Measurements from ENCODE around the gene LMTK3. TPM values are rescaled to one million over a fixed set of nuclear protein-coding genes. Genes with fewer than 3 reads are reported as not detected.

The LMTK3 gene, protein sequence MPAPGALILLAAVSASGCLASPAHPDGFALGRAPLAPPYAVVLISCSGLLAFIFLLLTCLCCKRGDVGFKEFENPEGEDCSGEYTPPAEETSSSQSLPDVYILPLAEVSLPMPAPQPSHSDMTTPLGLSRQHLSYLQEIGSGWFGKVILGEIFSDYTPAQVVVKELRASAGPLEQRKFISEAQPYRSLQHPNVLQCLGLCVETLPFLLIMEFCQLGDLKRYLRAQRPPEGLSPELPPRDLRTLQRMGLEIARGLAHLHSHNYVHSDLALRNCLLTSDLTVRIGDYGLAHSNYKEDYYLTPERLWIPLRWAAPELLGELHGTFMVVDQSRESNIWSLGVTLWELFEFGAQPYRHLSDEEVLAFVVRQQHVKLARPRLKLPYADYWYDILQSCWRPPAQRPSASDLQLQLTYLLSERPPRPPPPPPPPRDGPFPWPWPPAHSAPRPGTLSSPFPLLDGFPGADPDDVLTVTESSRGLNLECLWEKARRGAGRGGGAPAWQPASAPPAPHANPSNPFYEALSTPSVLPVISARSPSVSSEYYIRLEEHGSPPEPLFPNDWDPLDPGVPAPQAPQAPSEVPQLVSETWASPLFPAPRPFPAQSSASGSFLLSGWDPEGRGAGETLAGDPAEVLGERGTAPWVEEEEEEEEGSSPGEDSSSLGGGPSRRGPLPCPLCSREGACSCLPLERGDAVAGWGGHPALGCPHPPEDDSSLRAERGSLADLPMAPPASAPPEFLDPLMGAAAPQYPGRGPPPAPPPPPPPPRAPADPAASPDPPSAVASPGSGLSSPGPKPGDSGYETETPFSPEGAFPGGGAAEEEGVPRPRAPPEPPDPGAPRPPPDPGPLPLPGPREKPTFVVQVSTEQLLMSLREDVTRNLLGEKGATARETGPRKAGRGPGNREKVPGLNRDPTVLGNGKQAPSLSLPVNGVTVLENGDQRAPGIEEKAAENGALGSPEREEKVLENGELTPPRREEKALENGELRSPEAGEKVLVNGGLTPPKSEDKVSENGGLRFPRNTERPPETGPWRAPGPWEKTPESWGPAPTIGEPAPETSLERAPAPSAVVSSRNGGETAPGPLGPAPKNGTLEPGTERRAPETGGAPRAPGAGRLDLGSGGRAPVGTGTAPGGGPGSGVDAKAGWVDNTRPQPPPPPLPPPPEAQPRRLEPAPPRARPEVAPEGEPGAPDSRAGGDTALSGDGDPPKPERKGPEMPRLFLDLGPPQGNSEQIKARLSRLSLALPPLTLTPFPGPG (N-terminal part only)
- 0.32 and 0.43 TPM in 2 replicates for total RNA-seq

DNA sequence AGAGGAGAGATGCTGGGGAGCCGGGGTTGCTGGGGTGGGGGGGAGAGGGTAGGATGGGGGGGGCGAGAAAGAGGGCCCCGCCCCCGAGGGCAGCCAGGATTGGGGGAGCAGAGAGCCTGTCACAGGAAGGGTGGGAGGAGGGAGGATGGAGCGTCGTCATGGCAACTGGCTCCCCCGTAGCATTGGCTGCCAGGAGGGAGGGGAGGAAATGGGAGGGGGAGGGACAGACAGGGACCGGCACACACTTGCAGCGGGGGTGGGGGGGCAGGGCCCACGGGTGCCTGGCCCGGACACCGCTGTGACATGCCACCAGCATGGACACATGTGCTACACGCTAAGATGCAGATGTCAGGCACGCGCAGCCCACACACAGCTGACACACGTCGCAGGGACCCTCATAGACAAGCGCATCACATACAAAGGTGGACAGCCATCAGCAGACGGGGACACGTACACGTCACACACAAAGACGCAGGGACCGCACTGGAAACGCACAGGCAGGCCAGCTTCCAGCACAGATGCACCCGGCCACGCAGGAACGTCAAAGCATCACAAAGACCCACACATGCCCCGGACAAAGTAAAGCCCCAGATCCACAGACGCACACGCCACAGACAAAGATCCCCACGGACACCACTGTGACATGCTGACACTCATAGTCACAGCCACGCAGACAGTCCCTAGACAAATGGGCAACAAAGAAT, at the start of gene LMTK3:
TSS of gene LMTK3 (minus strand) at position 36 of the 704 bp plus-strand sequence. CDS start 259 bp downstream, outside the sequence.
- DNase-seq (ENCODE audit: low read depth), result no peak
- TF ChIP-seq, protein P1, sequence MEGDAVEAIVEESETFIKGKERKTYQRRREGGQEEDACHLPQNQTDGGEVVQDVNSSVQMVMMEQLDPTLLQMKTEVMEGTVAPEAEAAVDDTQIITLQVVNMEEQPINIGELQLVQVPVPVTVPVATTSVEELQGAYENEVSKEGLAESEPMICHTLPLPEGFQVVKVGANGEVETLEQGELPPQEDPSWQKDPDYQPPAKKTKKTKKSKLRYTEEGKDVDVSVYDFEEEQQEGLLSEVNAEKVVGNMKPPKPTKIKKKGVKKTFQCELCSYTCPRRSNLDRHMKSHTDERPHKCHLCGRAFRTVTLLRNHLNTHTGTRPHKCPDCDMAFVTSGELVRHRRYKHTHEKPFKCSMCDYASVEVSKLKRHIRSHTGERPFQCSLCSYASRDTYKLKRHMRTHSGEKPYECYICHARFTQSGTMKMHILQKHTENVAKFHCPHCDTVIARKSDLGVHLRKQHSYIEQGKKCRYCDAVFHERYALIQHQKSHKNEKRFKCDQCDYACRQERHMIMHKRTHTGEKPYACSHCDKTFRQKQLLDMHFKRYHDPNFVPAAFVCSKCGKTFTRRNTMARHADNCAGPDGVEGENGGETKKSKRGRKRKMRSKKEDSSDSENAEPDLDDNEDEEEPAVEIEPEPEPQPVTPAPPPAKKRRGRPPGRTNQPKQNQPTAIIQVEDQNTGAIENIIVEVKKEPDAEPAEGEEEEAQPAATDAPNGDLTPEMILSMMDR (IDR thresholded peaks at IDR 0.05; ENCODE audit: insufficient read depth, low read depth, low read length), result no peak
- no peak within 1 kb of the TSS for H3K4me3 ChIP-seq (ENCODE audit: low read depth, low read length)

DNA sequence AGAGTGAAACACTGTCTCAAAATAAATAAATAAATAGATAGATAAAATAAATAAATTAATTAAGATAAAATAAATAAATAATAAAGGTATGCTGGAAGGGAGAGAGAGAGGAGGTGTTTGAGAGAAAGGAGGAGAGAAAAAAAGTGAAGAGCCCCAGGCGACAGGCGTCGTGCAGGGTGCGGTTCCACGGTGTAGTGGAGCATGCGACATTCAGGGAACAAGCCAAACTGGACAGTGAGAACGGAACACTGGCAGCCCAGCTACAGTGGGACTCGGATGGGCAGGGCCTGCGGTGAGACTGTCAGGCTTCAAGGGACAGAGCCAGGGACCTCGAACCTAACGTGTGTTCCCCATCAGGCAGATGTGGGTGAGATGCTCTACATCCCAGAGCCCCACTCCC, 49.8 kb upstream of the LMTK3 start:
- no peak for DNase-seq (ENCODE audit: low read depth)
- H3K4me3 ChIP-seq (ENCODE audit: low read depth, low read length), result no peak overlapping the region

DNA sequence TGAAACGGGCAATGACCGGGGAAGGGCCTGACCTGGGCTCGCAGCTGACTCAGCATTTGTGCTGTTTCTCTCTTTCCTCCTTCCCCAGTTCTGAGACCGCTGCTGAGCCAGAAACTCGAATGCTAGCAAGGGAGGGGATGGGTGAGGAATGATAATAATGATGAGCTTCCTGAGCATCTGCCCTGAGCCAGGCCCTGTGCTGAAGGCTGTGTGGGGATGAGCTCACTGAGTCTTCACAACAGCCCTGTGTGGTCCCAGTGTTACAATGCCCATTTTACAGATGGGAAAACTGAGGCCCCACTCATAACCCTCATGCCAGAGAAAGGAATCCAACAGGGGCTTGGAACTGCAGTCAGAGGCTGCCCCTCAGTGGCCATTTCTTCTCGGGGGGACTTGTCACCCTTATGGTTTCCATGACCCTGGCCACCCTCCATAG, 48.5 kb upstream of the LMTK3 start:
- peak; percentile 23 for DNase-seq (ENCODE audit: low read depth)
- no peak overlapping the region for H3K4me3 ChIP-seq (ENCODE audit: low read depth, low read length)
- TF ChIP-seq, protein P1 (IDR thresholded peaks at IDR 0.05; ENCODE audit: insufficient read depth, low read depth, low read length), result peak; percentile 7

More for the DNA sequence above, 49.8 kb upstream of the LMTK3 start:
- TF ChIP-seq, protein P1 (IDR thresholded peaks at IDR 0.05; ENCODE audit: insufficient read depth, low read depth, low read length), result no peak

DNA sequence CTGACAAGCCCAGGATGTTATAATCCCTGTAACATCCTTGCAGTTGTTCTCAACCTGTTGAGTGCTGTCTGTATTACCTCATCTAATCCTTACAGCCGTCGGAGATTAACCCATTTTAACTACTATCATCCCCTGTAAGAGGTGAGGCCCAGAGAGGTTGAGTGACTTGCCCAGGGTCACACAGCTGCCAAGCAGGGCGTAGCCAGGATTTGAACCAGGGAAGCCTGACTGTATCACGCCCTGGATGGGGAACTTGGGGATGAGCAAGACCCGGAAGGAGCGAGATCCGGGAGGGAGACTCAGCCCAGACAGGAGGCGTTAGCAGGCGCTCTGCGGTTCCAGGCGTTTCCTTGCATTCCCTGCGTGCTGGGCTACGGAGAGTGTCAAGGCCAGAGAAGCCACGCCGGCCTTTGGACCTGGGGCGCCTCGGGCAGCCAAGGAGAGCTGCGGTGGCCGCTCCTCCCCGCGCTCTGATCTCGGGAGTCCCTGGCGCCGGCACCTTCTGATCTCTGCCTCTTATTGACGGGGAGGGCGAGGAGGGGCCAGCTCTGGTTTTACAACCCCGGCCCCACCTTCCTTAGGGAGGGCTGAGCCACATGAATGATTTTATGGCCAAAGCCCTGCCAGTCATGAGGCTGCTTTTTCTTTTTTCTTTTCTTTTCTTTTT, 46.5 kb upstream of the LMTK3 start:
- DNase-seq (ENCODE audit: low read depth), result peak; percentile 77
- H3K4me3 ChIP-seq (ENCODE audit: low read depth, low read length), result no peak overlapping the region
- TF ChIP-seq, protein P1 (IDR thresholded peaks at IDR 0.05; ENCODE audit: insufficient read depth, low read depth, low read length), result no peak

DNA sequence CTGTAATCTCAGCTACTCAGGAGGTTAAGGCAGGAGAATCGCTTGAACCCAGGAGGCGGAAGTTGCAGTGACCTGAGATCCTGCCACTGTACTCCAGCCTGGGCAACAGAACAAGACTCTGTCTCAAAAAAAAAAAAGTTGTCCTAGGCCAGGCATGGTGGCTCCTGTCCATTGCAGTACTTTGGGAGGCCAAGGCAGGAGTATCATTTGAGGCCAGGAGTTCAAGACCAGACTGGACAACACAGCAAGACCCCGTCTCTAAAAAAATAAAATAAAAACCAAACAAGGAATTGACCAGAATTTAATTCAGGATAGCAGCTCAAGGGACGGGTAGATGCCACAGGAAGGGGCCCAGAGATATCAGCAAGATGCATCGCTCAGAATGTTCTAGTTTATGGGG, 45.2 kb upstream of the LMTK3 start:
- TF ChIP-seq, protein P1 (IDR thresholded peaks at IDR 0.05; ENCODE audit: insufficient read depth, low read depth, low read length), result no peak
- DNase-seq (ENCODE audit: low read depth), result no peak
- no peak overlapping the region for H3K4me3 ChIP-seq (ENCODE audit: low read depth, low read length)
